NCI-H1417 (cell line): ENCODE data around the gene MTMR2.
A peak's percentile ranks its signal among the peaks of the same experiment; 100 is the strongest.
"Not testable (repeated sequence)": the region's sequence is repeated elsewhere in the genome, so short reads cannot be mapped to it uniquely, and the experiment has no call there.

Experiments used
- DNase-seq, 3 experiments: peaks; one replicate each; lab custom pipeline; 2025; lab: John Stamatoyannopoulos, UW

MTMR2 gene

DNA sequence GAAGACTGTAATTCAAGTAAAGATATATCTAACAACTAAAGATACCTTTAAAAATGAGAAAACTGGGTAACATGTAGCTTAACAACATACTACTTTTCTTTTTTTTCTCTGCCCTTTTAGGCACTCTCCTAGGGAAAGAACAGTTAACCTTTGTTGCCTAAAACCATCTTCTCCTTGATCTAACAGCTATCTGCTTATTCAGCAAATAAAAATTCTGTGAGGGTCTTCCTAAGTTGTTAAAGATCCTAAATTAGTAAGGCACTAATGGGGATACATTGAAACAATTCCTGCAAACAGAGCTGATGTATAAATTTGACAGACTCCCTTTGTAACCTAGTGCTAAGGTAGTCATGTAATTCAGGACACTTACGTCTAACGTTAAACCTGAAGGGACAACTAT lies 39.1 kb downstream of the MTMR2 start:
- DNase-seq: no peak

GRCh38 chr11:95884376-95884775 lies 39.5 kb downstream of the MTMR2 start:
- DNase-seq: no peak

DNA sequence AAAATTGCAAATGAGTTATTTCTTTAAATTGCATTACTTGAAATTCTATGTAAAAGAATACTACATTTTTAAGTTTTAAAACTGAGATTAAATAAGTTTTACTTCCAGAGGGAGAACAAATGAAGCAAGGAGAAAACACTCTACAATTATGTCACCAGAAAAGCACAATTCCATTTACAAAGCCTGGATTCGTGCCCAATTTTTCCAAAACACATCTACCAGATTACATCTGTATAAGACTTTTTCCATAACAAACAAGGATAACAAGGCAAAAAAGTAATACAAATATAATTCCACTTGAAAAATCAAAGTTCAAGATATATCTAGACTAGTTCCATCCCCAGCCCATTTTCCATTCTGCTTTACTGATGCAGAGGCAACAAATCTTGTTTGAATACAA lies 40.5 kb downstream of the MTMR2 start:
- no peak for DNase-seq

DNA sequence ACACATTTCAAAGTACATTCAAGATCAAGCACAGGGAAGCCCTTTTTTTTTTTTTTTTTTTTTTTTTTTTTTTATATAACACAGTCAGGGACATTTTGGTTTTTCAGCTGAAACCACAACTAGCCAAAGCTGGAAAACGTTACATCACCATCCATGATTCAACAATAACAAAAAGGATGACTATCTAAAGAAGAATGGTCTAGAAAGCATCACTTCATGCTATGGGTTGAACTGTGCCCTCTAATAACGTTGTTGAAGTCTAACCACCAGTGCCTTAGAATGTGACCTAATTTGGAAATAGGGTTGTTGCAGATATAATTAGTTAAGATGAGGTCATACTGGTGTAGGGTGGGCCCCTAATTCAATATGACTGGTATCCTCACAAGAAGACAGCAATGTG lies 46.6 kb downstream of the MTMR2 start:
- no peak for DNase-seq

DNA sequence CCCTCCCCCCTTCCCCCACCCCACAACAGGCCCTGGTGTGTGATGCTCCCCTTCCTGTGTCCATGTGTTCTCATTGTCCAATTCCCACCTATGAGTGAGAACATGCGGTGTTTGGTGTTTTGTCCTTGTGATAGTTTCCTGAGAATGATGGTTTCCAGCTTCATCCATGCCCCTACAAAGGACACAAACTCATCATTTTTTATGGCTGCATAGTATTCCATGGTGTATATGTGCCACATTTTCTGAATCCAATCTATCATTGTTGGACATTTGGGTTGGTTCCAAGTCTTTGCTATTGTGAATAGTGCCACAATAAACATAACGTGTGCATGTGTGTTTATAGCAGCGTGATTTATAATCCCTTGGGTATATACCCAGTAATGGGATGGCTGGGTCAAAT lies 53.0 kb downstream of the MTMR2 start:
- DNase-seq: not testable (repeated sequence)

GRCh38 chr11:95867105-95867504 lies 56.8 kb downstream of the MTMR2 start:
- no peak for DNase-seq

DNA sequence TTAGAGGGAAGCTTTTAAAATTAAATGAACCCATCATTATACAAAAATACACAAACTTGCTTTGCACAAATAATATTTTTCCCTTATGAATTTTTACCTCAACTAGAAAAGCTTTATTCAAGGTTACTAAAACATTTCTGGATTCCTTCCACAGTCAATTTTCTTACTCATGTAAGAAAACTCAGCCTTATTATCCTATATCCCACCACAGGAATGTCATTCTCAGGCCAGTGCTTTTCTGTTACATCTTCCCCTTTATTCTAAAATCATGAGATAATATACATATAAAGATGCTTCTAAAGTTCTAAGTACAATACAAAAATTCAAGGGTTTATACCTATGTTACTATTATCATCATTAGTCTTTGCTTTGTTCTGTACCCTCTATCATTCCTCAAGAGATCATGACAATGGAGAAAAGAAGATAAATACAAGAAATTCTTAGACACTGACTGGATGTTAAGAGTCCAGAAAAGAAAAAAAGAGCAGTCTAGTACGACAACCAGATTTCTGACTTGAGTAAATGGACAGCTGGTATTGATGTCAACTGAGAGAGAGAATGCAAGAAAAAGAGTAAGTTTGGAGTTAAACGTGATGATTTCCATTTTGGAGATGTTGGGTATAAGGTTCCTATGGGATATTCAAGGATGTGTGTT lies 60.3 kb downstream of the MTMR2 start:
- DNase-seq: no peak

DNA sequence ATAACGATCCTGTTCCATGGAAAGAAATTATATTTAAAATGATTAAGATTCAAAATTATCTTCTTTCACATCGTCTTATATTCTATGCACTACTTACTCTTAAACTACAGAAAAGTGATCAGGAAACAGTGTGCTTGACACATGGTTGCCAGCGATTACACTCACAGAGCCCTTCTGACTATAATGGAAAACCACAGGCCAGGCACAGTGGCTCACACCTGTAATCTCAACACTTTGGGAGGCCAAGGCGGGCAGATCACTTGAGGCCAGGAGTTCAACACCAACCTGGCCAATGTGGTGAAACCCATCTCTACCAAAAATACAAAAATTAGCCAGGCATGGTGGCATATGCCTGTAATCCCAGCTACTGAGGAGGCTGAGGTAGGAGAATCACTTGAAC lies 63.9 kb downstream of the MTMR2 start:
- not testable (repeated sequence) for DNase-seq

DNA sequence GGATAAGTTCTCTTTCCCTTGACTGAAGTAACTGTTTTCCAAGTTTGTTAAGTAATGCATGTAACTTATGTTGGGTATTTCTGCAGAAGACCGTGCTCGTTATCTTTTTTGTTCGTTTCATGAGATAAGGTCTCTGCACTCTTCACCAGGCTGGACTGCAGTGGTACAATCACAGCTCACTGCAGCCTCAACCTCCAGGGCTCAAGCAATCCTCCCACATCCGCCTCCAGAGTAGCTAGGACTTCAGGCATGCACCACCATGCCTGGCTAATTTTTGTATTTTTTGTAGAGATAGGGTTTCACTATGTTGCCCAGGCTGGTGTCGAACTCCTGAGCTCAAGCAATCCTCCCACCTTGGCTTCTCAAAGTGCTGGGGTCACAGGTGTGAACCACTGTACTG lies 69.5 kb downstream of the MTMR2 start:
- not testable (repeated sequence) for DNase-seq

- no peak for DNase-seq
These were observed 70.0 kb downstream of the MTMR2 start for GRCh38 chr11:95853862-95854261.

GRCh38 chr11:95853138-95853537 lies 70.8 kb downstream of the MTMR2 start:
- DNase-seq: no peak

GRCh38 chr11:95850137-95850536 lies 73.8 kb downstream of the MTMR2 start:
- no peak for DNase-seq

- peak; percentile 4 to 59 (median 17) for DNase-seq
These were observed 74.7 kb downstream of the MTMR2 start for GRCh38 chr11:95849087-95849825.

DNA sequence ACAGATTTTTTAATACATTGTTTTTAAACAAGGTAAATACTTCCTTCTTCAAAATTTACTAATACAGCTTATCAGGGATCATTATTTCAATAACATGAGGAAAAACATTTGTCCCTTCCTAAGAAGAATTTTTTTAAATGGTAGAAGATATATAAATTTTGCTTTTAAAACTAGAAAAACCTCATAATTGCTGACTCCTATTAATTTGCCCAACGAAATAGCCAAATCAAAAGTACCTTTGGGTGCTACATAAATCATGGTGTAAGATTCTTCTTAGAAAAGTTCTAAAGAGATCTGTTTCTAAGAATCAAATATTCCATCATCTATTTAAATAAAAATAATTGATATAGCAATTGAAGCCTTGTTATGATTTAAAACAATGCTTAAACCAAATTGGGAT lies 78.7 kb downstream of the MTMR2 start:
- DNase-seq: no peak

DNA sequence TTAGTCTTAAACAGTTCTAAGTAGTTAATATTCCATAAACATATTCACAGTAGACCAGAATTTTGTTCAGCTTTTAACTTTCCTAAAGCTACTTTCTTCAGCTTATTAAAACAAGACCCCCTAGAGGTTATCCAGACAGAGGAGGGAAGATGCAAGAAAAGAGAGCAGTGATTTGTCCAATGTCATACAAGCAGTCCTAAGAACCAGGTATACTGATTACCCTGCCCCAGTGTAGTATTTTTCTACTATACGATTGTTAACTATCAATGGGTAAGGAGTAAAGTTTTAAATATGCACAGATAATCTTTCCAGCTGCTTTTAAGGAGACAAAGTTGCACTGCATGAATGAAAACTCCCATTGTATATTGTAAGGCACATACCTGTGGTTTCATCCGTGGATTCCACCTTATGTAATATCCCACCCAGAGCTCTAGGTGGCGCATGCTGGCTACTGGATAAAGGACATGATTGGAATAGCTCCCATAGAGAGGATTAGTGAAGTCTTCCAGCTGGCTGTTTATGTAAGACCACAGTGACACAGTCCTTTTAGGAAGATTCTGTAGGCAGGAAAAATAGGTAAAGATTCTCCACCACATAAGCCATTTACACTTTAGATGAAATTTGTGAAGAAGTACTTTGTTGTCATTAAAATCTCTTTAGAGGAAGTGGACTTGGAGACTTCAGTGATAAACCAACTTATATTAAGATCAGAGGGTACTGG lies 88.0 kb downstream of the MTMR2 start:
- DNase-seq: peak; percentile 58 to 85 (median 61)

- DNase-seq: no peak
These were observed 88.6 kb downstream of the MTMR2 start for GRCh38 chr11:95835351-95835750.

DNA sequence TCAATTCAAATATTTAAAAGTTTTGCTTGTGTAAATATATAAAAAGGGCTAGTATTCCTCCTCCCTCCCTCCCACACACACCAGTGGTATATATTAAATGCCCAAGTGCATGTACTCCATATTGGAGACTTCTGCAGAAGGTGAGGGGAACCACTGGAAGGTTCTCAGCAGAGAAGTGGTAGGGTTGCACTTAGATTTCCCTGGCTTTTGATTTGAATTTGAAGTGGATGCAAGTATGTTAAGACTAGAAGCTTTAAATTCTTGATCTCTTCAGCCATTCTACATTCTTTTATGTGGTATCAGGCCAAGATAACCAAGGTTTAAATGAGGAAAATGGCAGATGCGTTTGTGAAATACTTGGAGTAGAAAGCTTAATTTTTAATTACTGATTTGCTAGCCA lies 90.5 kb downstream of the MTMR2 start:
- DNase-seq: no peak

DNA sequence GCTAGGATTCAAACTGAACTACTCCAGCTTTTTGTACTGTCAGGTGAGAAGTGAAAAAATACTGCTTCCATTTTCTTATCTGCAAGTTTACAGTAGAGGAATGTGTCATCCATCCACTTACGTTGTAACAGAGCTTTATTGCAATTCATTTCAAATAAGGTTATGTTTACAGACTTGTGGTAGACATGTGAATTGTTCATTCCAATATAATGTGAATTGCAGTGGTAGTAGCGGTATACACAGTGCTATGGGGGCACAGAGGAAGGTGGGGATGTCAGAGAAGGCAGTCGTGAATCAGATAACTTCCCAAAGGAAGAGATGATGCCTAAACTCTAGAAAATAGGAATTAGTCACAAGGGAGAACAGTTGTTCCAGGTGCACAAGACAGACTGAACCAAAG lies 91.1 kb downstream of the MTMR2 start:
- DNase-seq: no peak

DNA sequence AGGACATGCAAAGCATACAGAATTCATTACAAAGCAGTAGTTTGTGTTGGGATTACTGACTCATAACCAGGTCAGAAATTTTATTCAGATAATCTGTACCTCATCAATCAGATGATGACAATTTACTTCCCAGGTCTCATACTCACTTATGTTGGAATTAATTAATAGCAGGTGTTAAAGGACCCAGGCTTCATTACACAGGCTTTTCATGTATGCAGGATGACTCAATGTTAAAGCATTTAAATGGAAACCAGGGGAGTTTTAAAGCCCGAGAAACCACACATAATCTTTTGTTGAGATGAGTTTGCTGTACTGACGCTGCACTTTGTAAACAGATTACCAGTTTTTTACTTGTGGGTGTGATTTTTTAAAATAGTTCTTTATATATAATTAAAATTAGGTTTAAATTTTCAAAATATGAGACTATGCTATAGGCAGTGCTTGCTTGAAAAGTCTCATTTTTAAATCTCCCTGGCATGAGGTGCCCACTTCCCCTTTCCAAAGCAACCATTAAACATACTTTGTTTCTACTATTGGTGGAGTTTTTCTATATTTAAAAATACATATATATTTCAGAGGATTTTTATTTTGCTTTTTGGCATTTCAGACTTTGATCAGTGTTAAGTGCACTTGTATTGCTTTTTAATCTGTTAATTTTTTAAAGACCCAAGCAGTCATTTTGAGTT lies 92.6 kb downstream of the MTMR2 start:
- DNase-seq: peak in 2 of 3 experiments; percentile 23 to 73

DNA sequence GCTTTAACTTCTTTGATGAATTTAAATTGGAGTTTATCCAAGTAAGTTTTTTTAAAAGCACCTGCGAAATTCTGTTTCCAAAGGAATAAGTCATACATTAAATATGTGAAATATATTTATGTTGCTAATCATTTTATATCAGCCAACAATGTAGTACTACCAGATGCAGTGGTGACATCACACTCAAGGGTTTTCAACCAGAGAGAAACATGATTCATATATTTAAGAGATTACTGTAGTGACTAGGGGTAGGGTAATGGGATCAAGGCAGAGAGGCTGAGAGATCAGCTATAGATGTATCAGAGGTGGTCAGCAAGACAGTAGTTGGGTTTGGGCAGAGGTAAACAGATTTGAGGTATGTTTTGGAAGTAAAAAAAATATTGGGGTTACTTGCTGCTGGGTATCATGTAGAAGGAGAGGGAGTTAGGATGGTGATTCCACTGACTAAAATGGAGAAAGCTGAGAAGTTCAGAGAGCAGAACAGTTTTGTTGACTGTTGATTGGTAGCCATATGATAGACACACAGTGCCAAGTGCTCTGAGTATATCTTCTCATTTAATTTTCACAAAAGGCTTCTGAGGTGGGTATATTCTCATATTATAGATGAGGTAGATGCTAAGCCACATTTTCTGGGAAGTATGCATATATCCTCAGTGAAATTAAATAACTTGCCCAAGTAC lies 94.2 kb downstream of the MTMR2 start:
- DNase-seq: no peak

DNA sequence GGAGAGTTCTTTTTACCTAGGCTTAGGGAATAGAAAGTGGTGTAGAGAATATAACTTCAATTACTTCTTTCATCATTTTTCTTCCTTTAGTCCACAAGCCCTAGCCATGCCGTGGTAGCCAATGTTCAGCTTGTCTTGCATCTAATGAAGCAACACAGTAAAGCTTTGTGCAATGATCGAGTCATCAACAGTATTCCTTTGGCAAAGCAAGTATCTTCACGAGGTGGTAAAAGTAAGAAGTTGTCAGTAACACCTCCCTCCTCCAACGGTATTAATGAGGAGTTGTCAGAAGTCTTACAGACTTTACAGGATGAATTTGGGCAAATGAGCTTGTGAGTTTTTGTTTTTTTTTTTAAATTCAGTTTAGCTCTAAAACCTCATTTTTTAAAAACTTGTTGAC lies 96.2 kb downstream of the MTMR2 start:
- DNase-seq: no peak

DNA sequence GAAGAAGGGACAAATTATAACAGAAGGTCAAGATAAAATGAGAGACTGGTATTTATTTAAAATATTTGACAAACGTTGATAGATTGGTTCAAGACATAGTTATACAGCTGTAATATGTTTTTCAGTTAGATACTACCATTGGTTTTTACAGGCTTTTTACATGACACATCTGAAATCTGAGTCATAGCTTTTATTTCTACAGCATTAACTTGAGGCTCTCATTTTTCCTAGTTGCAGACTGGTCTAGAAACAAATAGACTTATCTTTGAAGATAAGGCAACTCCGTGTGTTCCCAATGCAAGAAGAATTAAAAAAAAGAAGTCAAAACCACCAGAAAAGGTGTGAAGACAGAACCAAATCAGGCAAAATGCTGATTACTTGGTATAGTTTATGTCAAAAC lies 102.3 kb downstream of the MTMR2 start:
- no peak for DNase-seq
